ENCODE data around the gene MRPL37. TPM values are rescaled to one million over a fixed set of nuclear protein-coding genes. Genes with fewer than 3 reads are reported as not detected.
A peak's percentile ranks its signal among the peaks of the same experiment; 100 is the strongest.

Gene MRPL37
- polyA plus RNA-seq, 3 donors, result 7.5 to 47.8 (median 42.5) TPM

DNA sequence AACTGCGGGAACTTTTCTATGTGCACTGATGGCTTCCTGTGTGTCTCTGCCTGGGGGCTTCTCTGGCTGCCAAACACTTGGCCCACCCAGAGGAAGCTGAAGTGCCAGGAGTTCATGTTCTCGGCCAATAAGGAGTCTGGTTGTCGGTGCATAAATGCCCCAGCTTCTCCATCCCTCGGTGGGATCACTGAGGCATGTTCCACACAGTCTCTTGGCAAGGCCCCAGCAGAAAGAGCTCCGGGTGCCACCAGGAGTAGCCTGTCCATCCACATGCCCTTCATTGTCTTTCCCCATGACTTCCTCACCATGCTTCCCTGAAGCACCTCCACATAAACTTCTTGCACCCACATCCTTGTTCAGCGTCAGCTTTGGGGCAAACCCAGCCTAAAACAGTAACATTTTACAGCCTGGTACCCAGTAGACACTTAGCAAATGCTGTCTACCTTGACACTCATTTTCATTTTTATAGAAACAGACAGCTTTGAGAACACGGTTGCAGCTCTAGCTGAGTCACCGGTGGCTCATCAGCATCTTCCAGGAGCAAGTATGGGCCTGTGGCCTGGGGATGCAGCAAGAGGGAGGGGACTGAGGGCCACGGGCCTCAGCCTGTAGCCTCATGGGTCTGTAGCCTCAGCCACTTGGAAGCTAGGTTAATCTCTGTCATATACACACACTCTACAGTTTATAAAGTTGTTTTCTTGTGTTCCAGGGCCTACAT lies 32.4 kb upstream of the MRPL37 start:
- no peak overlapping the region for H3K27ac ChIP-seq (ENCODE audit: low read depth in 1 of 2, low read length in 2 of 2)
- no peak overlapping the region for H2AFZ ChIP-seq (ENCODE audit: insufficient read depth, low read depth, low read length, poor library complexity, severe bottlenecking)
- Mint-ChIP-seq H3K27me3 (ENCODE audit: low read depth in 3 of 3) (no peaks in the 10 kb centered on the region), H3K27ac (peak overlapping the region in 1 of 7 donors; percentile 63), H3K36me3 (peaks cover 0 to 3% of the 10 kb centered on the region in 2 donors), H3K4me3 (no peak overlapping the region), H3K9me3 (no peaks in the 10 kb centered on the region), H3K4me1 (peaks cover 1% of the 10 kb centered on the region)
- WGBS (ENCODE audit: insufficient coverage), result 91% methylated on average over 7 of the region's 9 CpGs
- TF ChIP-seq, protein P1, sequence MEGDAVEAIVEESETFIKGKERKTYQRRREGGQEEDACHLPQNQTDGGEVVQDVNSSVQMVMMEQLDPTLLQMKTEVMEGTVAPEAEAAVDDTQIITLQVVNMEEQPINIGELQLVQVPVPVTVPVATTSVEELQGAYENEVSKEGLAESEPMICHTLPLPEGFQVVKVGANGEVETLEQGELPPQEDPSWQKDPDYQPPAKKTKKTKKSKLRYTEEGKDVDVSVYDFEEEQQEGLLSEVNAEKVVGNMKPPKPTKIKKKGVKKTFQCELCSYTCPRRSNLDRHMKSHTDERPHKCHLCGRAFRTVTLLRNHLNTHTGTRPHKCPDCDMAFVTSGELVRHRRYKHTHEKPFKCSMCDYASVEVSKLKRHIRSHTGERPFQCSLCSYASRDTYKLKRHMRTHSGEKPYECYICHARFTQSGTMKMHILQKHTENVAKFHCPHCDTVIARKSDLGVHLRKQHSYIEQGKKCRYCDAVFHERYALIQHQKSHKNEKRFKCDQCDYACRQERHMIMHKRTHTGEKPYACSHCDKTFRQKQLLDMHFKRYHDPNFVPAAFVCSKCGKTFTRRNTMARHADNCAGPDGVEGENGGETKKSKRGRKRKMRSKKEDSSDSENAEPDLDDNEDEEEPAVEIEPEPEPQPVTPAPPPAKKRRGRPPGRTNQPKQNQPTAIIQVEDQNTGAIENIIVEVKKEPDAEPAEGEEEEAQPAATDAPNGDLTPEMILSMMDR (IDR thresholded peaks at IDR 0.05), result no peak
- no peak overlapping the region for H3K4me2 ChIP-seq (replicated peaks; ENCODE audit: extremely low read depth, low read length, poor library complexity, severe bottlenecking)
- H3K4me1 ChIP-seq (ENCODE audit: control insufficient read depth in 1 of 2, insufficient read depth in 2 of 2, low read length in 2 of 2), result no peaks in the 10 kb centered on the region
- no peaks in the 10 kb centered on the region for H4K20me1 ChIP-seq (ENCODE audit: insufficient read depth, low read length)
- no peaks in the 10 kb centered on the region for H3K27me3 ChIP-seq (ENCODE audit: control insufficient read depth in 2 of 2, insufficient read depth in 2 of 2, low read length in 2 of 2)
- intact Hi-C loops (cut with micrococcal nuclease), result no loop called here
- no peak overlapping the region for H3K4me3 ChIP-seq (replicated peaks in 1 of 3; ENCODE audit: low read depth in 2 of 3, low read length in 3 of 3)
- DNase-seq, result no peak
- H3K79me2 ChIP-seq (ENCODE audit: insufficient read depth, low read length), result no peaks in the 10 kb centered on the region
- no peak overlapping the region for H3K9ac ChIP-seq (ENCODE audit: insufficient read depth, low read length, poor library complexity, severe bottlenecking)
- no peaks in the 10 kb centered on the region for H3K36me3 ChIP-seq (replicated peaks in 1 of 2; ENCODE audit: control insufficient read depth in 1 of 2, insufficient read depth in 2 of 2, low read length in 2 of 2)
- H3K9me3 ChIP-seq (replicated peaks in 1 of 2; ENCODE audit: control insufficient read depth in 1 of 2, insufficient read depth in 1 of 2, low read length in 2 of 2), result no peaks in the 10 kb centered on the region

DNA sequence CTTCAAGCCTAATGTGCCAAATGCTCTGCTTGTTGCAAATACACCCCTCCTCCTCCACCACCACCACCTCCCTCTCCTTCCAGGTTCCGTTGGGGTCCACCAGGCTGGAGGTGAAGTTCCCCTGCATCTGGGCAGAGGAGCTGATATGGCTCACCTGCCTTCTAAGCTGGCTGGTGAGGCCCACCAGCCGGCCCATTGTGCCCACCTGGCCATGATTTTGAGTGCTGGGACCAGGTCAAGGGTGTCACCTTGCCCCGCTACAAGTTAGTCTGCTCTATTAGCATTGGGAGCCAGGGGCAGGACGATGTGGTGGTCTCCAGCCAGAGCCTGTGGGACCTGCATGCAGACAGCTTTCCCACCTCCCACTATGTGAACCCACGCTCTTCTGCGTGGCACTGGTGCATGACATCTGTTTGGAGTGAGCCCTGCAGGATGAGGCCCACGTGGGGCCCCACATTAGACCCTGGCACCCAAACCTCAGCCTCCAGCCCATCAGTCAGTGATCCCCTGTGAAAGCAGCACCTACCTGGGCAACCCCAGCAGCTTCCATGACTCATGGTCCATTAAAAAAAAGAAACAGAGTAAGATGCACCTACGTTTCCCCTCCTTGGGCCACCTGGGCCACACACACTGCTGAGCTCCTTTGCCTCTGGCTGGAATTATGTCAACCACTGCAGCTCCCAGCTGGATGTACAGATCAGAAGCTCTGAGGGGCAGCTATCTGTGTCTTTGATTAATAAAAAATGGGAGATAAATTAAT lies 31.6 kb upstream of the MRPL37 start:
- no peak overlapping the region for H3K4me3 ChIP-seq (replicated peaks in 1 of 3; ENCODE audit: low read depth in 2 of 3, low read length in 3 of 3)
- no peaks in the 10 kb centered on the region for H3K27me3 ChIP-seq (ENCODE audit: control insufficient read depth in 2 of 2, insufficient read depth in 2 of 2, low read length in 2 of 2)
- no peaks in the 10 kb centered on the region for H4K20me1 ChIP-seq (ENCODE audit: insufficient read depth, low read length)
- H3K9ac ChIP-seq (ENCODE audit: insufficient read depth, low read length, poor library complexity, severe bottlenecking), result no peak overlapping the region
- TF ChIP-seq, protein P1 (IDR thresholded peaks at IDR 0.05), result no peak
- no peaks in the 10 kb centered on the region for H3K79me2 ChIP-seq (ENCODE audit: insufficient read depth, low read length)
- no peak for DNase-seq
- H3K36me3 ChIP-seq (replicated peaks in 1 of 2; ENCODE audit: control insufficient read depth in 1 of 2, insufficient read depth in 2 of 2, low read length in 2 of 2), result peaks cover 0 to under 1% of the 10 kb centered on the region in 2 donors
- H3K4me1 Mint-ChIP-seq, result peaks cover 4% of the 10 kb centered on the region
- H3K4me1 ChIP-seq (ENCODE audit: control insufficient read depth in 1 of 2, insufficient read depth in 2 of 2, low read length in 2 of 2), result no peaks in the 10 kb centered on the region
- no peaks in the 10 kb centered on the region for H3K27me3 Mint-ChIP-seq (ENCODE audit: low read depth in 3 of 3)
- no peaks in the 10 kb centered on the region for H3K9me3 Mint-ChIP-seq
- H3K27ac ChIP-seq (ENCODE audit: low read depth in 1 of 2, low read length in 2 of 2), result no peak overlapping the region
- H3K4me3 Mint-ChIP-seq, result no peak overlapping the region
- H2AFZ ChIP-seq (ENCODE audit: insufficient read depth, low read depth, low read length, poor library complexity, severe bottlenecking), result no peak overlapping the region
- H3K9me3 ChIP-seq (replicated peaks in 1 of 2; ENCODE audit: control insufficient read depth in 1 of 2, insufficient read depth in 1 of 2, low read length in 2 of 2), result no peaks in the 10 kb centered on the region
- H3K36me3 Mint-ChIP-seq, result peaks cover 0 to 3% of the 10 kb centered on the region in 2 donors
- H3K27ac Mint-ChIP-seq, result no peak overlapping the region
- no peak overlapping the region for H3K4me2 ChIP-seq (replicated peaks; ENCODE audit: extremely low read depth, low read length, poor library complexity, severe bottlenecking)
- 90% methylated on average over 8 of the region's 8 CpGs for WGBS (ENCODE audit: insufficient coverage)
- intact Hi-C loops (cut with micrococcal nuclease), result no loop called here
